Measurements from ENCODE around the gene TOM1.

The TOM1 gene

GRCh38 chr22:35299673-35300499, at the start of gene TOM1:
Gene TOM1 (plus strand): TSS chr22:35299894. CDS start chr22:35299929, 35 bp downstream.
- peak; percentile 97 to 98 for DNase-seq

- no peak for DNase-seq
Observed at GRCh38 chr22:35250156-35250555, 49.5 kb upstream of the TOM1 start.

- no peak for DNase-seq
Observed at GRCh38 chr22:35253946-35254345, 45.7 kb upstream of the TOM1 start.

GRCh38 chr22:35257002-35257320, 42.7 kb upstream of the TOM1 start:
- no peak for DNase-seq

- peak; percentile 88 to 91 for DNase-seq
Observed at GRCh38 chr22:35257321-35258190, 42.1 kb upstream of the TOM1 start, which contains the start of gene HMGXB4. Gene HMGXB4 (plus strand): TSS chr22:35257493. CDS start chr22:35262391, 4,898 bp downstream.

- no peak for DNase-seq
Observed at GRCh38 chr22:35258191-35258988, 41.3 kb upstream of the TOM1 start.

GRCh38 chr22:35264986-35265385, 34.7 kb upstream of the TOM1 start:
- no peak for DNase-seq

- no peak for DNase-seq
Observed at GRCh38 chr22:35266277-35266676, 33.4 kb upstream of the TOM1 start.

GRCh38 chr22:35269630-35270029, 30.1 kb upstream of the TOM1 start:
- DNase-seq = no peak

GRCh38 chr22:35274154-35274871, 25.4 kb upstream of the TOM1 start:
- peak in 1 of 2 donors; percentile 5 for DNase-seq

- DNase-seq = no peak
Observed at GRCh38 chr22:35275580-35275979, 24.1 kb upstream of the TOM1 start.

- DNase-seq = no peak
Observed at GRCh38 chr22:35276019-35276418, 23.7 kb upstream of the TOM1 start.

- DNase-seq = no peak
Observed at GRCh38 chr22:35288116-35288515, 11.6 kb upstream of the TOM1 start.

- DNase-seq = no peak
Observed at GRCh38 chr22:35292786-35293185, 6.9 kb upstream of the TOM1 start.

GRCh38 chr22:35296051-35296450, 3.6 kb upstream of the TOM1 start:
- no peak for DNase-seq

GRCh38 chr22:35299217-35299672, 449 bp upstream of the TOM1 start:
- peak in 1 of 2 donors; percentile 73 for DNase-seq

- DNase-seq = peak in 1 of 2 donors; percentile 82
Observed at GRCh38 chr22:35301372-35301874, 1.7 kb downstream of the TOM1 start.

GRCh38 chr22:35303029-35303624, 3.4 kb downstream of the TOM1 start:
- no peak for DNase-seq

GRCh38 chr22:35305525-35306070, 5.9 kb downstream of the TOM1 start:
- no peak for DNase-seq

- DNase-seq = peak in 1 of 2 donors; percentile 50
Observed at GRCh38 chr22:35306350-35306967, 6.8 kb downstream of the TOM1 start.

GRCh38 chr22:35307372-35307771, 7.7 kb downstream of the TOM1 start:
- DNase-seq = no peak

Data from CD4-positive, alpha-beta T cell treated with Interferon alpha-2 for 1 hour (primary cell).